Right lobe of liver (tissue), 6 donors: ENCODE measurements around the gene MEF2A. TPM values are rescaled to one million over a fixed set of nuclear protein-coding genes. Genes with fewer than 3 reads are reported as not detected.

Experiments
- ATAC-seq, 4 donors: fragments of 200-7000 bp; cut with Tn5 transposase; one replicate each; pipeline ENCODE4 v1.9.1; 2020; ENCODE audit warnings: mild to moderate bottlenecking in 4 of 4, moderate library complexity in 4 of 4
- DNase-seq, 3 donors: peaks; one replicate each; pipeline ENCODE4 v3.0.0-alpha.2; 2020
- H3K27ac ChIP-seq, 3 donors: fragments of 200-600 bp; one replicate each; pipeline ENCODE4 v1.8.0; 2022
- H3K27me3 ChIP-seq, 2 donors: fragments of 200-600 bp; one replicate each; pipeline ENCODE4 v1.8.0; 2022
- H3K36me3 ChIP-seq, 4 donors: fragments of 200-600 bp; sonication (generic) in 1 of 4; one replicate each; pipeline versions ENCODE4 v1.5.1 to v1.8.0; 2017 to 2022; ENCODE audit warnings: control low read depth in 1 of 4
- H3K4me1 ChIP-seq, 4 donors: fragments of 200-600 bp; sonication (generic) in 1 of 4; one replicate each; pipeline versions ENCODE4 v1.5.1 to v1.8.0; 2017 to 2022; ENCODE audit warnings: control low read depth in 1 of 4
- H3K4me3 ChIP-seq, 3 donors: fragments of 200-600 bp; one replicate each; pipeline ENCODE4 v1.8.0; 2022
- H3K9me3 ChIP-seq, 4 donors: fragments of 200-600 bp; sonication (generic) in 1 of 4; one replicate each; pipeline versions ENCODE4 v1.5.1 to v1.8.0; 2017 to 2022; ENCODE audit warnings: control low read depth in 1 of 4
- CTCF ChIP-seq, 4 donors: fragments of 200-600 bp in 3 of 4; fragments of 450-650 bp in 1 of 4; IDR thresholded peaks; one replicate each; pipeline versions ENCODE4 v1.5.1 to v1.8.0; 2016 to 2022; ENCODE audit warnings: antibody characterized with exemption in 4 of 4, mild to moderate bottlenecking in 2 of 4
- POLR2A ChIP-seq: fragments of 450-650 bp; IDR thresholded peaks from one replicate; pipeline ENCODE4 v1.6.1; 2017; ENCODE audit warnings: antibody characterized with exemption, mild to moderate bottlenecking
- WGBS: methylation state at CpG from one replicate; pipeline ENCODE4 v1.1.6; 2018; ENCODE audit warnings: low coverage, low lambda C conversion rate; ENCODE audit not compliant: insufficient coverage; ENCODE audit errors: missing lambda C conversion rate; 5-methylcytosine and 5-hydroxymethylcytosine counted together
- intact Hi-C, 2 donors: fragments of 100-400 bp; cut with DNase I; formaldehyde crosslinking; loops; one replicate each; pipeline versions ENCODE4 v1.11.2 to v1.14.1; 2022
- total RNA-seq, 6 experiments: library from RNA; depleted of rRNA in 2 of 6; stranded (reverse); fragments of >200 nt in 2 of 6; fragmentation: NEBNext Ultra II Directional in 3 of 6; extraction: Animal tissue kit (Norgen Biotek cat#: 25700) in 3 of 6; gene quantifications; one replicate each; pipeline versions ENCODE4 v1.1.0 to v1.2.4, GENCODE V29; 2016 to 2023
- donor health status: DM: no; HTN: yes; CAD: no.
- donor health status: DM: no; HTN: no; CAD: no.
- donor health status: DM: no; HTN: no; CAD: no.
- donor health status: DM: no; HTN: yes; CAD: no.
- donor health status: DM: no; HTN: yes; CAD: no.

Gene MEF2A
- total RNA-seq, 6 experiments from 2014 or later, result 20.1 to 35.5 (median 25.4) TPM

DNA sequence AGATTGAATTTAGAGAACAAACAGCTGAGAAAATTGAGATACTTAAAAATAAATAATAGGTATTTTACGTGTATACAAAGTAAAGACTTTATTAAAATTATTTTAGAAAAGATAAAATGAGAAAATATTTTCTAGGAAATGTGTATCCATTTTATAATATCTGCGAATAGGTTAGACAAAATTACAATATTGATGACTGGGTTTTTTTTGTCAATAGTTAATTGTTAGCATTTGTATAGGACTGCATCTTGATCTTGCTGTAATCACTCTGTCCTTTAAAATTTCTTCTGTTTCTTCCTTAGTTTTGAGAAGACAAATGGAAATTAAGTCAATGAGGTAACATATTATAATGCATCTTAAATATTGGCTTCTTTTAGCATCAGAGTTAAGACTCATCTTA is 50.3 kb downstream of the MEF2A start:
- Histone ChIP-seq H3K9me3 (no peaks in the 10 kb centered on the region), H3K27ac (no peak overlapping the region), H3K4me3 (no peak overlapping the region), H3K27me3 (no peaks in the 10 kb centered on the region), H3K4me1 (peaks cover 0 to 74% (median 12%) of the 10 kb centered on the region in 4 donors), H3K36me3 (no peaks in the 10 kb centered on the region)
- TF ChIP-seq CTCF (IDR thresholded peaks at IDR 0.05) (no peak), POLR2A (no peak)
- no peak for DNase-seq
- 89% methylated on average over 2 of the region's 2 CpGs for WGBS
- intact Hi-C loops, result no loop called here
- no peak for ATAC-seq

DNA sequence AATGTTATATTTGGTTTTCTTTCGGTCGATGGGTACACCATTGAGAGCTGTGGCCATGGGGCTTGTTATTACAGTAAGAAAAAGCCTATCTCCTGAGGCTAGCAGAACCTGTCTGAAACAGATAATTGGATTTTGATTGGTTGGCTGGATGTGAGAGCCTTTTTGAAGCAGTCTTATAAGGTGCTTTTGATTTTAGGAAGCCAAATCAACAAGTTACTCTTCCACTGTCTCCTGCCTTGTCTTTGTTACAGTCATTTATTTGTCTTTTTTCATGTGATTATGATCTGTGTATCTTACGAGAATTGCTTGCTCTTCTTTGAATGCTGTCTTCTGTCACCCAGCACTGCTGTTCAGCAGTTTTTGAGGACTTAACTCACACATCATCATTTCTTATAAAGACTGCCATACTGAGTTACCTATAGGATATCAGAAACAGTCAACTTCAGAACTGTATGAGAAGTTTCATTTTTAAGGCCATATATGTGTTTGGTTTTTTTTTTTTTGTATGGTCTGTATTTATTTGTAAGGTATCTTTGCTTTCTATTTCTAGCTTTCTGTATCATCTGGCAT is 51.1 kb downstream of the MEF2A start:
- no peak for DNase-seq
- Histone ChIP-seq H3K36me3 (no peaks in the 10 kb centered on the region), H3K4me3 (no peak overlapping the region), H3K9me3 (no peaks in the 10 kb centered on the region), H3K27me3 (no peaks in the 10 kb centered on the region), H3K4me1 (peaks cover 0 to 80% (median 12%) of the 10 kb centered on the region in 4 donors), H3K27ac (peak overlapping the region in 2 of 3 donors; percentile 6 to 11)
- intact Hi-C loops, result no loop called here
- WGBS, result 62% methylated on average over 3 of the region's 3 CpGs
- no peak for ATAC-seq
- TF ChIP-seq CTCF (IDR thresholded peaks at IDR 0.05), result no peak

GRCh38 chr15:99618941-99619411 is 53.2 kb downstream of the MEF2A start:
- intact Hi-C loops, result no loop called here
- H3K27me3 ChIP-seq, result no peaks in the 10 kb centered on the region
- no peaks in the 10 kb centered on the region for H3K9me3 ChIP-seq
- no peak for DNase-seq
- H3K27ac ChIP-seq, result peak overlapping the region; percentile 18 to 86 (median 75)
- peak in 2 of 4 donors; percentile 11 to 36 for ATAC-seq
- H3K4me3 ChIP-seq, result no peak overlapping the region
- H3K4me1 ChIP-seq, result peaks cover 0 to 74% (median 14%) of the 10 kb centered on the region in 4 donors
- H3K36me3 ChIP-seq, result no peaks in the 10 kb centered on the region
- TF ChIP-seq POLR2A, result no peak
- no peak for TF ChIP-seq CTCF (IDR thresholded peaks at IDR 0.05)
- WGBS, result 55% methylated on average over 3 of the region's 6 CpGs

DNA sequence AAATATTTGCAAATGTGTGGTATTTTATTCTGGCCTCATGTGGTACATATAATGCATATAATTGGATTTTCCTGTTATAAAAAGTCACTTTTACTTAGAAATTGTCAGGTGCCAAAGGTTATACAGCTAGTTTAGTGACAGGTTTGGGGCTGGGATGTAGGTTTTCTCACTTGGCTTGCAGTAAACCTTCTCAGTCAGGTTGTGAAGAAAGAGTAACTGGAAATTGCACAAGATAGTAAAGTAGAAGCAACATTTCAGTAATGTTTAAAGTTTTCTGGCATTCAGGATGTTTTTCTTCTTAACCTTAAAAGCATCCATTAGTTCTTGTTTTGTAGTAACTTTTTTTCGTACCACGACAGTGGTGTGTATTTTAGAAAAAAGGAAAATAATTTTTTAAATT is 53.9 kb downstream of the MEF2A start:
- Histone ChIP-seq H3K9me3 (no peaks in the 10 kb centered on the region), H3K27me3 (no peaks in the 10 kb centered on the region), H3K4me3 (no peak overlapping the region), H3K27ac (peak overlapping the region; percentile 45 to 86 (median 75)), H3K4me1 (peaks cover 0 to 66% (median 13%) of the 10 kb centered on the region in 4 donors), H3K36me3 (no peaks in the 10 kb centered on the region)
- peak; percentile 67 to 79 (median 72) for ATAC-seq
- no peak for TF ChIP-seq POLR2A
- no peak for TF ChIP-seq CTCF (IDR thresholded peaks at IDR 0.05)
- intact Hi-C loops, result no loop called here
- WGBS, result 15% methylated on average over 2 of the region's 2 CpGs
- DNase-seq, result no peak
